Measurements from ENCODE around the gene KRTAP5-5. TPM values are rescaled to one million over a fixed set of nuclear protein-coding genes. Genes with fewer than 3 reads are reported as not detected.
"Not testable (repeated sequence)": the region's sequence is repeated elsewhere in the genome, so short reads cannot be mapped to it uniquely, and the experiment has no call there.

KRTAP5-5 gene, protein sequence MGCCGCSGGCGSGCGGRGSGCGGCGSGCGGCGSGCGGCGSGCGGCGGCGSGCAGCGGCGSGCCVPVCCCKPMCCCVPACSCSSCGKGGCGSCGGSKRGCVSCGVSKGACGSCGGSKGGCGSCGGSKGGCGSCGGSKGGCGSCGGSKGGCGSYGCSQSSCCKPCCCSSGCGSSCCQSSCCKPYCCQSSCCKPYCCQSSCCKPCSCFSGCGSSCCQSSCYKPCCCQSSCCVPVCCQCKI
- not detected for total RNA-seq

DNA sequence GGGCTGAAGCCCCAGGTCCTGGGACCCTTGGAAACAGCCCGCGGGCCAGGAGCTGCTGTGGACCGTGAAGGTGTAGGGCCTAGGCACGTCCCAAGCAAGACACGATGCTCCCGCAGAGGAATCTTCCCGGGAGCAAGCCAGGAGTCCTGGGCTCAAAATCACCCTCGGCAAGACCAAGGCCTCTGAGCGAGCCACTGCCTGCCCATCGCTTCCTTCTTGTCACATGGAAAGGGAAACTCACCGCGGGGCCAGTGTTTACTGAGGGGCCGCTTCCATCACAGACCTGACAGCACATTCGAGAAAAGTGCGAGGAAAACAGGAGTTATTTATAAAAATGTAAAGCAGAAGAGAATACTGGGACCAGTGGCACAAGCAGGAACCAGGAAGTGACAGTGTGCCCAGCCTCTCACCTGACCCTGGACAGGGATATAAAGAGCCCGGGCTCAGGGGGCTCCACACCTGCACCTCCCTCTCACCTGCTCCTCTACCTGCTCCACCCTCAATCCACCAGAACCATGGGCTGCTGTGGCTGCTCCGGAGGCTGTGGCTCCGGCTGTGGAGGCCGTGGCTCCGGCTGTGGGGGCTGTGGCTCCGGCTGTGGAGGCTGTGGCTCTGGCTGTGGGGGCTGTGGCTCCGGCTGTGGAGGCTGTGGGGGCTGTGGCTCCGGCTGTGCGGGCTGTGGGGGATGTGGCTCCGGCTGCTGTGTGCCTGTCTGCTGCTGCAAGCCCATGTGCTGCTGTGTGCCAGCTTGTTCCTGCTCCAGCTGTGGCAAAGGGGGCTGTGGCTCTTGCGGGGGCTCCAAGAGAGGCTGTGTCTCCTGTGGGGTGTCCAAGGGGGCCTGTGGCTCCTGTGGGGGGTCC lies at the start of gene KRTAP5-5:
KRTAP5-5 (plus strand) TSS at position 450 of the 860 bp plus-strand sequence; CDS start at position 516, 66 bp downstream.
- no peaks in the 10 kb centered on the region for H3K36me3 Mint-ChIP-seq (ENCODE audit: insufficient read depth)
- ATAC-seq (no peak), DNase-seq (no peak)
- H3K4me3 Mint-ChIP-seq = no peak within 1 kb of the TSS
- H3K4me1 Mint-ChIP-seq (ENCODE audit: low read depth) = peaks cover 8% of the 10 kb centered on the region
- no peaks in the 10 kb centered on the region for H3K9me3 Mint-ChIP-seq
- peaks cover 30% of the 10 kb centered on the region for H3K27me3 Mint-ChIP-seq (ENCODE audit: low read depth)

DNA sequence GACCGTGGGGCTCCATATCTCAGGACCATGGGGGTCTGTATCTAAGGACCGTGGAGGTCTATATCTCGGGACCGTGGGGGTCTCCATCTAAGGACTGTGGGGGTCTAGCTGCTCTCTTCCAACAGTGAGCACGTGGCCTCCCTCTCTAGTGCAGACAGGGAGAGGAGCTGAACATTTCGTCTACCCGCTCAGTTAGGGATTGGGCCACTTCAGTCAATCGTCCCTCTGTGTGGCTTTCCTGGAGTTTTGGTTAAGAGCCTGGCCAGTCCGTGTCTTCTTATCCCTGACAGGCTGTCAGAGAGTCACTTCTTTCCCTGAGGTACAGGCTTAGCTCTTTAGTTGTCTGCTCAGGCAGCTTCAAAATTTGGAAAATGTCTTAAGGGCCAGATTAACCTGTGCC lies 47.6 kb upstream of the KRTAP5-5 start:
- Mint-ChIP-seq H3K27me3 (ENCODE audit: low read depth) (peaks cover 3% of the 10 kb centered on the region), H3K4me1 (ENCODE audit: low read depth) (peaks cover 13% of the 10 kb centered on the region), H3K9me3 (peaks cover 12% of the 10 kb centered on the region), H3K36me3 (ENCODE audit: insufficient read depth) (peaks cover 3% of the 10 kb centered on the region), H3K4me3 (no peak overlapping the region)
- DNase-seq (no peak), ATAC-seq (no peak)

DNA sequence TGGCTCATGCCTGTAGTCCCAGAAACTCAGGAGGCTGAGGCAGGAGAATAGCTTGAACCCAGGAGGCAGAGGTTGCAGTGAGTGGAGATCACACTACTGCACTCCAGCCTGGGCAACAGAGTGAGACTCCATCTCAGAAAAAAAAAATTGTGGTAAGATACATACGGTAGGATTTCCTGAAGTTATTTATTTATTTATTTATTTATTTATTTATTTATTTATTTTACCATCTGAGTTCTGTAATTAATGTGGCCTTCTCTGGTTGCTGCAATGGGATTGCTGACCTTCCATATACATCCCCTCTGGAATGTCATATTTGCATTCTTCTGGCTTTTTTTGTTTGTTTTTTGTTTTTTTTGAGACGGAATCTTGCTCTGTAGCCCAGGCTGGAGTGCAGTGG lies 46.7 kb upstream of the KRTAP5-5 start:
- H3K36me3 Mint-ChIP-seq (ENCODE audit: insufficient read depth); H3K4me3 Mint-ChIP-seq; H3K27me3 Mint-ChIP-seq (ENCODE audit: low read depth); ATAC-seq; DNase-seq: not testable (repeated sequence)
- Mint-ChIP-seq H3K4me1 (ENCODE audit: low read depth) (peaks cover 15% of the 10 kb centered on the region), H3K9me3 (peaks cover 12% of the 10 kb centered on the region)

DNA sequence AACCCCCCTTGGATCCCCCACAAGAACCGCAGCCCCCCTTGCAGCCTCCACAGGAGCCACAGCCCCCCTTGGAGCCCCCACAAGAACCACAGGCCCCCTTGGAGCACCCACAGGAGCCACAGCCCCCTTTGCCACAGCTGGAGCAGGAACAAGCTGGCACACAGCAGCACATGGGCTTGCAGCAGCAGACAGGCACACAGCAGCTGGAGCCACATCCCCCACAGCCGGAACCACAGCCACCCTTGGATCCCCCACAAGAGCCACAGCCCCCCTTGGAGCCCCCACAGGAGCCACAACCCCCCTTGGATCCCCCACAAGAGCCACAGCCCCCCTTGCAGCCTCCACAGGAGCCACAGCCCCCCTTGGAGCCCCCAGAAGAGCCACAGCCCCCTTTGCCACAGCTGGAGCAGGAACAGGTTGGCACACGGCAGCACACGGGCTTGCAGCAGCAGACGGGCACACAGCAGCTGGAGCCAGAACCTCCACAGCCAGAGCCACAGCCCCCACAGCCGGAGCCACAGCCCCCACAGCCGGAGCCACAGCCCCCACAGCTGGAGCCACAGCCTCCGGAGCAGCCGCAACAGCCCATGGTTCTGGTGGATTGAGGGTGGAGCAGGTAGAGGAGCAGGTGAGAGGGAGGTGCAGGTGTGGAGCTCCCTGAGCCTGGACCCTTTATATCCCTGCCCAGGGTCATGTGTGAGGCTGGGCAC lies 44.8 kb upstream of the KRTAP5-5 start, which contains the start of gene KRTAP5-1:
KRTAP5-1 (minus strand) TSS at position 623 of the 710 bp plus-strand sequence; CDS start at position 589, 34 bp downstream.
- H3K36me3 Mint-ChIP-seq (ENCODE audit: insufficient read depth); H3K9me3 Mint-ChIP-seq; H3K27me3 Mint-ChIP-seq (ENCODE audit: low read depth); ATAC-seq; H3K4me3 Mint-ChIP-seq; DNase-seq: not testable (repeated sequence)
- H3K4me1 Mint-ChIP-seq (ENCODE audit: low read depth) = peaks cover 26% of the 10 kb centered on the region

DNA sequence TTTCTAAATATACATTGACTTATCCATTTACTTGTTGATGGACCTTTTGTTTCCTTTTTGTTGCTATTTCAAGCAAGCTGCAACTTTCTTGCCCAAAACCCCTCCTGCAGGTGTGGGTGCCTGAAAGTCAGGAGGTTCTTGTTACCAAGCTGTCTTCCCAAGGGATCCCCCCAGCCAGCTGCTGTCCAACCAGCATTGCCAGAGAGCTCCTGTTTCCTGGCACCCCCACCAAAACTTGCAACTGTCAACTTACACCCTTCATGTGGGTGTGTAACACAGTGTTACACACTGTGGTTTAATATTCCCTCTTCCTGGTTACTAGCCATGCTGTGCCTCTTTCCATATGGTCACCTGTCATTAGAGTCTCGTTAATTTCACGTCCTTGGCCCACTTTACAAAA lies 42.9 kb upstream of the KRTAP5-5 start:
- ATAC-seq = no peak
- no peaks in the 10 kb centered on the region for H3K9me3 Mint-ChIP-seq
- no peak overlapping the region for H3K4me3 Mint-ChIP-seq
- peaks cover 3% of the 10 kb centered on the region for H3K27me3 Mint-ChIP-seq (ENCODE audit: low read depth)
- H3K4me1 Mint-ChIP-seq (ENCODE audit: low read depth) = peaks cover 31% of the 10 kb centered on the region
- DNase-seq = no peak
- H3K36me3 Mint-ChIP-seq (ENCODE audit: insufficient read depth) = no peaks in the 10 kb centered on the region

DNA sequence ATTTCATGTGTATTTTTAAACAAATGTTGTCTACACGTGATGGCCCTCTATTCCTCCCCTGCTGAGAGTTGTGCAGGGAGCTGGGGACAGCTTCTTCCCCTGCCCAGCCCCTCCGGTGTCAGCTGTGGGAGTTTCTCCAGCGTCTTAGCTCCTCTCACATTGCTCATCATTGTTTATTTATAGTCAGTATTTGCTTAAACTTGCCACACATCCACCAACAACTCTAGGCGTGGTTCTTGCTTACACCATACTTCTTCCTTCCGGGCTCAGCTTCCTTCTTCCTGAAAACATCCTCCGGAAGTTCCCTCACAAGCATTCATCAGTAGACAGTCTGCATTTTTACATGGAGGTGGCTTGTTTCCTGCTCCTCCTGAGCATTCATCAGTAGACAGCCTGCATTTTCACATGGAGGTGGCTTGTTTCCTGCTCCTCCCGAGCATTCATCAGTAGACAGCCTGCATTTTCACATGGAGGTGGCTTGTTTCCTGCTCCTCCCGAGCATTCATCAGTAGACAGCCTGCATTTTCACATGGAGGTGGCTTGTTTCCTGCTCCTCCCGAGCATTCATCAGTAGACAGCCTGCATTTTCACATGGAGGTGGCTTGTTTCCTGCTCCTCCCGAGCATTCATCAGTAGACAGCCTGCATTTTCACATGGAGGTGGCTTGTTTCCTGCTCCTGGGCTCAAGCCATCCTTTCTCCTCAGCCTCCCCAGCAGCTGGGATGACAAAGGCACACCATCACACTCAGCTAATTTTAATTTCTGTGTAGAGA lies 40.2 kb upstream of the KRTAP5-5 start:
- not testable (repeated sequence) for H3K36me3 Mint-ChIP-seq (ENCODE audit: insufficient read depth); H3K9me3 Mint-ChIP-seq; DNase-seq; H3K27me3 Mint-ChIP-seq (ENCODE audit: low read depth)
- peak in 1 of 2 donors; percentile 43 for ATAC-seq
- Mint-ChIP-seq H3K4me1 (ENCODE audit: low read depth) (peaks cover 26% of the 10 kb centered on the region), H3K4me3 (peak overlapping the region; percentile 72)

DNA sequence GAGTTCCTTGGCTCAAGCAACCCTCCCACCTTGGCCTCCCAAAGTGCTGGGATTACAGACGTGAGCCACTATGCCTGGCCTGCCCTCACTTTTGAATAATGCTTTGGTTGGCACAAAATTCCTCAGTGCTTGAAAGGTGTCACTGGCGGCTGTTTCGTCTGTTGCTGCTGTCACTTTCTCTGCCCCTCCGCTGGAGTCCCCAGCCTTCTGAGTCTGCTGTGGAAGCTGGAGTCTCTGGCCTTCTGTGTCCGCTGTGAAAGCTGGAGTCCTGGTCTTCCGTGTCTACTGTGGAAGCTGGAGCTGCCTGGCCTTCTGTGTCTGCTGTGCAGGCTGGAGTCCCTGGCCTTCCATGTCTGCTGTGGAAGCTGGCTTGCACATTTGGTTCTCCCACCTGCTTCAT lies 39.6 kb upstream of the KRTAP5-5 start:
- H3K36me3 Mint-ChIP-seq (ENCODE audit: insufficient read depth) = no peaks in the 10 kb centered on the region
- H3K4me3 Mint-ChIP-seq = no peak overlapping the region
- ATAC-seq (no peak), DNase-seq (no peak)
- H3K4me1 Mint-ChIP-seq (ENCODE audit: low read depth) = peaks cover 25% of the 10 kb centered on the region
- H3K9me3 Mint-ChIP-seq = no peaks in the 10 kb centered on the region
- H3K27me3 Mint-ChIP-seq (ENCODE audit: low read depth) = peaks cover 4% of the 10 kb centered on the region

DNA sequence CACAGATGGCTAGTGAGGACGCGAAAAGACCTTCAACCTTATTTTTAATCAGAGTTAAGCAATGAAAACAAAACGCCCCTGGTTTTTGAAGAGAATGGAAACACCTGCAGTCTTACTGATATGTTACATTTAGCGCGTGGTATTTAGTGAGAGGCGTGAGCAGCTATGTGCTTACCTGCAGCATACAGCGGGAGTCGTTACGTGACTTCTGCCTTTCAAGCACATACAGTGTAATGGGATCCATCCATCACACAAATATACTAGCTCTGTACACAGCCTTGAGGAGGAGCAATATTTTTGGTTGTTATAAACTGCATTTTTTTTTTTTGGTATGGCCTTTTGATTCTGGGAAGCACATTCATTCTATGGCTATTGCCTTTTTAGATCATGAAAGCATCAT lies 36.9 kb upstream of the KRTAP5-5 start:
- peaks cover 23% of the 10 kb centered on the region for H3K4me1 Mint-ChIP-seq (ENCODE audit: low read depth)
- H3K36me3 Mint-ChIP-seq (ENCODE audit: insufficient read depth) = no peaks in the 10 kb centered on the region
- no peaks in the 10 kb centered on the region for H3K9me3 Mint-ChIP-seq
- ATAC-seq = no peak
- H3K27me3 Mint-ChIP-seq (ENCODE audit: low read depth) = peaks cover 19% of the 10 kb centered on the region
- H3K4me3 Mint-ChIP-seq = no peak overlapping the region
- DNase-seq = no peak

DNA sequence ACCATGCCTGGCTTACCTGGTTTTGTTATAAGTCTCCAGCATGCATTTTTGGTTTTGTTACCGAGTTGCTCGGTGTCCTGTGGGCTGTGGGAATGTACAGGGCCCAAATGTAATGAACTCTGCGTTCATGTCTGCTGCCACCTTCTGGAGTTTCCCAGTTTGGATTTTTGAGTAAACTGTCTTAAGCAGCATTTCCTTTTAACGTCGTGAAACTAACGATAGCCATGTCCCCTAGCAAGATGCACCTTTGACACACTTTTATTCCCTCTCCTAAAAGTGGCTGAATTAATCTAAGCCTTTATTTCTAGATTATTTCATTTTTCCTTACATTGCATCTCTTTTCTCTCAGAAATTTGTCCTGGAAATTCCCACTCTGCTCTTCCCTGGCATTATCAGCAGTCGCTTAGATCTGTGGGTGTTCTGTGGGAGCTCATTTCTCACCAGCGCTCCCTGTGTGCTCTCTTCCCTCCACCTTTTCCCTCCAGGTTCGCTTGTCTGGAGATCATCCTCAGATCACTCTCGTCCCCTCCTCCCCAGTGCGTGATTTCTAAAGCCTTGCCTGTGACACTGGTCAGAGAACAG lies 33.5 kb upstream of the KRTAP5-5 start:
- Mint-ChIP-seq H3K4me1 (ENCODE audit: low read depth) (peaks cover 11% of the 10 kb centered on the region), H3K27me3 (ENCODE audit: low read depth) (peaks cover 24% of the 10 kb centered on the region)
- H3K36me3 Mint-ChIP-seq (ENCODE audit: insufficient read depth); ATAC-seq; H3K9me3 Mint-ChIP-seq; DNase-seq; H3K4me3 Mint-ChIP-seq: not testable (repeated sequence)

DNA sequence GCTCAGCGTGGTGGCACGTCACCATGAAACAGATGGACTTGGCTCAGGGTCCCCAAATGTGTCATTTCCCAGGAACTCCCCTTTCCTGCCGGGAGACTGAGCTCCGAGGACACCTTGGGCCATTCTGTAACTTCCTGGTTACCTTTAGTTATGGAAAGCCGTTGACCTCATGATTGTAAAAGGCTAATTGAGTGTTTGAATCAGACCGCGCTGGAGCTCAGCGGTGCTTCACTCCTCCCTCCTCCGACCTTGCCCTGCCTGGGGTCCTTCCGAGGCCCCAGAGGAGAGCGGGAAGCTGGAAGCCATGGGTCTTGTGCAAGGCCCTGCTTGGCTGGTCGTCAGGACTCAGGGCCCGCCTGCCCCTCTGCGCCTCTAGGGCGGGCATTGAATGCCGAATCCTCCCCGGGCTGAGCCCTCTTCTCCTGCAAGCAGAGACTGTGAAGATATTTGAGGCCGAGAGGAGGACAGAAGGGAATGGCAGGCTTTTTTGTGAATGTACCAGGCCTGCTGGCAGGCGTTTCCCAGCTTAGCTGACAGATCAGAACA lies 32.9 kb upstream of the KRTAP5-5 start:
- Mint-ChIP-seq H3K4me1 (ENCODE audit: low read depth) (peaks cover 11% of the 10 kb centered on the region), H3K27me3 (ENCODE audit: low read depth) (peaks cover 27% of the 10 kb centered on the region)
- not testable (repeated sequence) for H3K4me3 Mint-ChIP-seq; DNase-seq; H3K9me3 Mint-ChIP-seq; ATAC-seq; H3K36me3 Mint-ChIP-seq (ENCODE audit: insufficient read depth)

DNA sequence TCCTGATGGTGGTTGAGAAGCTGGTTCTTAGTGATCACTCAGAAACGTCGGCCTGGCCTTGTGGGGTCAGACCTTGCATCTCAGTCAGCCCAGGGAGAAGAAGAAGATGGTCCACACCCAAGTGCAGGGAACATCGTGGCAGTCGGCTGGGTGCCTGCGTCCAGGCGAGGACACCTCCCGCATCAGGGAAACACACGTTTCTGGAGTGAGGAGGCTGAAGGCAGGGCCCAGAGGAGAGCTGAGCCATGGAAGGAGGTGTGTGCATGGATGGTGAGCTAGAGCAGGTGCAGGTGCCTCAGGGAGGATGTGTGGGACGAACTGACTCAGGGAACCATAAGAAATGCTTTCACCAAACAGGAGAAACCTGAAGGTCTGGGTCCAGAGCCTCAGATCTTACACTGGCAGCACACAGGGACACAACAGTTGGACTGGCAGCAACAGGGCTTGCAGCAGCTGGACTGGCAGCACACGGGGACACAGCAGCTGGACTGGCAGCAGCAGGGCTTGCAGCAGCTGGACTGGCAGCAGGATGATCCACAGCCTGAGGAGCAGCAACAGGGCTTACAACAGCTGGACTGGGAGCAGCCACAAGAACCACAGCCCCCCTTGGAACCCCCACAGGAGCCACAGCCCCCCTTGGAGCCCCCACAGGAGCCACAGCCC lies 32.1 kb upstream of the KRTAP5-5 start:
- H3K27me3 Mint-ChIP-seq (ENCODE audit: low read depth) = peaks cover 31% of the 10 kb centered on the region
- H3K4me3 Mint-ChIP-seq = no peak overlapping the region

DNA sequence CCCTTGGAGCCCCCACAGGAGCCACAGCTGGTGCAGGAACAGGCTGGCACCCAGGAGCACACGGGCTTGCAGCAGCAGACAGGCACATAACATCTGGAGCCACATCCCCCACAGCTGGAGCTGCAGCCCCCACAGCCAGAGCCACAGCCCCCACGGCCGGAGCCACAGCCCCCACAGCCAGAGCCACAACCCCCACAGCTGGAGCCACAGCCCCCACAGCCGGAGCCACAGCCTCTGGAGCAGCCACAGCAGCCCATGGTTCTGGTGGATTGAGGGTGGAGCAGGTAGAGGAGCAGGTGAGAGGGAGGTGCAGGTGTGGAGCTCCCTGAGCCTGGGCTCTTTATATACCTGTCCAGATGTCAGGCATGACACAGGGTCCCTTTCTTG lies 31.6 kb upstream of the KRTAP5-5 start, which contains the start of gene KRTAP5-2:
KRTAP5-2 (minus strand) TSS at position 301 of the 387 bp plus-strand sequence; CDS start at position 257, 44 bp downstream.
- H3K9me3 Mint-ChIP-seq = no peaks in the 10 kb centered on the region
- H3K4me1 Mint-ChIP-seq (ENCODE audit: low read depth) = peaks cover 11% of the 10 kb centered on the region
- ATAC-seq (no peak), DNase-seq (no peak)
- H3K27me3 Mint-ChIP-seq (ENCODE audit: low read depth) = peaks cover 28% of the 10 kb centered on the region
- H3K4me3 Mint-ChIP-seq = no peak within 1 kb of the TSS
- H3K36me3 Mint-ChIP-seq (ENCODE audit: insufficient read depth) = no peaks in the 10 kb centered on the region

More for the DNA sequence above, 32.1 kb upstream of the KRTAP5-5 start:
- Mint-ChIP-seq H3K36me3 (ENCODE audit: insufficient read depth) (no peaks in the 10 kb centered on the region), H3K4me1 (ENCODE audit: low read depth) (peaks cover 11% of the 10 kb centered on the region), H3K9me3 (no peaks in the 10 kb centered on the region)
- no peak for ATAC-seq
- no peak for DNase-seq

DNA sequence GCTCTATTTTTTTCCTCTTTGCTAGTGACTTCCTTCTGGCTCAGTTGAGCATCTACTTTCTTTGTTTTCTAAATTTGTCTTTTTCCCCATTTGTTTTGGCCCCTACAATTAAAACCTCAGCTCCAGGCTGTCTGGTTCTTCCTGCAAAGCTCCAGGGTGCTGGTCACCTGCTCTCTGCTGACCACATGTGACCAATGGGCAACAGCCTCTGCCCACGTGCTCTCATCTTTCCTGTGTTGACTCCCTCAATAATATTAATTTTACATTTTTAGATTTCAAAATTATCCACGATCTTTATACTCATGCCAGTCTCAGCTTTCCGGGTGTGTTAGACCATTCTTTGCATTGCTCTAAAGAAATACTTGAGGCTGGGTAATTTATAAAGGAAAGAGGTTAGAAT lies 31.2 kb upstream of the KRTAP5-5 start:
- not testable (repeated sequence) for ATAC-seq; H3K9me3 Mint-ChIP-seq; H3K4me3 Mint-ChIP-seq; DNase-seq; H3K36me3 Mint-ChIP-seq (ENCODE audit: insufficient read depth)
- peaks cover 31% of the 10 kb centered on the region for H3K27me3 Mint-ChIP-seq (ENCODE audit: low read depth)
- peaks cover 11% of the 10 kb centered on the region for H3K4me1 Mint-ChIP-seq (ENCODE audit: low read depth)
